A172 (cell line): Measurements from ENCODE around the gene ZSCAN9. TPM values are rescaled to one million over a fixed set of nuclear protein-coding genes. Genes with fewer than 3 reads are reported as not detected.
A peak's percentile ranks its signal among the peaks of the same experiment; 100 is the strongest.

Experiments used
- DNase-seq: peaks from one replicate; pipeline ENCODE4 v3.0.0-alpha.2; 2015; ENCODE audit warnings: low spot score
- total RNA-seq: library from RNA; depleted of rRNA; stranded (reverse); fragments of >200 nt; shearing (Covaris generic); gene quantifications from 2 replicates; pipeline ENCODE4 v1.2.3, GENCODE V29; 2014

Gene ZSCAN9
- total RNA-seq, 1 experiment from 2014 or later, result 17.0 TPM

- no peak for DNase-seq
These were observed 4.6 kb upstream of the ZSCAN9 start for GRCh38 chr6:28220257-28221133.

- no peak for DNase-seq
These were observed 682 bp upstream of the ZSCAN9 start for GRCh38 chr6:28224131-28225055.

- no peak for DNase-seq
These were observed 1.4 kb downstream of the ZSCAN9 start for GRCh38 chr6:28226460-28226859.

- DNase-seq, result no peak
These were observed 7.7 kb downstream of the ZSCAN9 start for GRCh38 chr6:28232785-28233184.

GRCh38 chr6:28235912-28236452, 10.9 kb downstream of the ZSCAN9 start:
- no peak for DNase-seq

- DNase-seq, result no peak
These were observed 14.6 kb downstream of the ZSCAN9 start for GRCh38 chr6:28239636-28240035.

- no peak for DNase-seq
These were observed 15.4 kb downstream of the ZSCAN9 start for GRCh38 chr6:28240471-28240870.

GRCh38 chr6:28243946-28244345, 18.9 kb downstream of the ZSCAN9 start:
- DNase-seq, result no peak

GRCh38 chr6:28245206-28245941, 20.3 kb downstream of the ZSCAN9 start:
- no peak for DNase-seq

- no peak for DNase-seq
These were observed 23.8 kb downstream of the ZSCAN9 start for GRCh38 chr6:28248916-28249315.

- no peak for DNase-seq
These were observed 25.7 kb downstream of the ZSCAN9 start for GRCh38 chr6:28250747-28251146.

GRCh38 chr6:28251661-28252008, 26.6 kb downstream of the ZSCAN9 start:
- DNase-seq, result no peak

GRCh38 chr6:28252009-28252975, 27.2 kb downstream of the ZSCAN9 start, which contains the start of gene ZKSCAN4:
Gene ZKSCAN4, minus strand, starts transcription at chr6:28252269. Its CDS starts 289 bp downstream, at chr6:28251980.
- peak; percentile 87 for DNase-seq

- no peak for DNase-seq
These were observed 29.0 kb downstream of the ZSCAN9 start for GRCh38 chr6:28254121-28254519.

- DNase-seq, result no peak
These were observed 32.0 kb downstream of the ZSCAN9 start for GRCh38 chr6:28257042-28257441.

GRCh38 chr6:28258877-28259777, 34.1 kb downstream of the ZSCAN9 start, which contains the start of gene NKAPL:
Gene NKAPL, plus strand, starts transcription at chr6:28259297. Its CDS starts 75 bp downstream, at chr6:28259372.
- no peak for DNase-seq

GRCh38 chr6:28263922-28264321, 38.8 kb downstream of the ZSCAN9 start:
- no peak for DNase-seq

GRCh38 chr6:28264834-28265401, 39.8 kb downstream of the ZSCAN9 start:
- DNase-seq, result peak; percentile 32

GRCh38 chr6:28266563-28266961, 41.5 kb downstream of the ZSCAN9 start:
- no peak for DNase-seq
